Measurements from ENCODE around the gene SOX6.
"Not testable (repeated sequence)": the region's sequence is repeated elsewhere in the genome, so short reads cannot be mapped to it uniquely, and the experiment has no call there.

SOX6 gene

DNA sequence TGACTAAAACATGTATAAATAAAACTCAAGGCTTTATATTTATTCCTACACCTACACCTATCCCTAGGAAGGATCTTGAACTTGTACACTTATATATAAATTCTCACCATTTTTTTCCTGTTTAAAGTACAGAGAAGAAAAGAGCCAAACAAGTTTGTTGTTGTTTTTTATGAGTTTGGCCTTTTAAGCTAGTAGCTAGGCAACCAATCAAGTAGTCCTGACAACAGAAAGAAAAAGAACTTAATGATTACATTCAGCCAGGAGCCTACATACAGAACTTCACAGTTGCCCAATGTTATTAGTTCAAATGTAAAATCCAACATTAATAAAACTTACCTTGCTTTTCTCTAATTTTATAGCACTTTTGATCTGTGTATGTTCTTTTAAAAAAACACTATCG is 316.2 kb downstream of the SOX6 start:
- no peak for DNase-seq (ENCODE audit: low read depth in 2 of 2)

DNA sequence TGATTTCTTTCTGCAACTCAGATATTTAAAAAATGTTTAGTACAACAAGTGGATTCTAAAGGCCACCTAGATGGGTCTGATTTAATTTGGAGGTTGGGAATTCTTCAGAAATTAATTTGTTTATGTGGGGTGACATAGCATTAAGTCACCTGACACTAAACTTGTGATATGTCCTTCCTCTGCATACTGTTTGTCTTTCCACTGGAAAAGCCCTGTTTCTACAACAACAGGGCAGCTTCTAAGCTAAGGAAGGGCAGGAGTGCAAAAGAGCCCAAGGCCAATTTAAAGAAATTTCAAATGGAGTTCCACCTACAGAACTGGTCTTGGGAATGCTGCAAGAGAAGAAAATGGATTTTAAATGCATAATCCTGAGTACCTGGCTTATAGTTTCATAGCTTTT is 319.2 kb downstream of the SOX6 start:
- no peak for DNase-seq (ENCODE audit: low read depth in 2 of 2)

DNA sequence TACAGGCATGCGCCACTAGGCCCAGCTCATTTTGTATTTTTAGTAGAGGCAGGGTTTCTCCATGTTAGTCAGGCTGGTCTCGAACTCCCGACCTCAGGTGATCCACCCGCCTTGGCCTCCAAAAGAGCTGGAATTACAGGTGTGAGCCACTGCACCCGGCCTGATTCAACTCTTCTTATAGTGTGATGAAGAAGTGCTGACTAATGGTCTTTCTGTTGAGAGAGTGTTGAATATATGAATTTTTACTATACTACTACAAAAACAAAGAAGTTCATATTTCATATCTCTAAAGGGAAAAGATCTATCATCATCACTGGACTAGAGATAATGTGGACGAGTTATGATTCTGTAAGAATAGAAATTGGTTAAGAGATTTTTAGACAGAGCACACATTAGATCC is 320.1 kb downstream of the SOX6 start:
- DNase-seq (ENCODE audit: low read depth in 2 of 2), result no peak

DNA sequence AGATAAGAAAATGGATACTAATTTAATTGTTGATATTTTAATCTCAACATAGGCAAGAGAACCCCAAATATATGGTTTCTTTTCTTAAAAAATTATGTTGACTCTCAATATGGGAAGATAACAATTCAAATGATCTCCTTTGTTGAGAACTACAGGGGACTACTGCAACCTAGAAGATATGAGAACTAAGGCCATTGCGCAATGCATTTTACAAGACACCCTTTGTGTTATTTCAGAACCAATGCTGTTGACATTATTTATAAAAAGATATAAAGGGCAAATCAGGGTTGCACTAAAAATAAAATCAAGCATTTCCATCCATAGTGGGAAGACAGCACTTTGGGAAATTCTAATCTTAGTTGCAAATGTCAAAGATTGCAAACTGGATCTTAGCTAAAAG is 322.3 kb downstream of the SOX6 start:
- no peak for DNase-seq (ENCODE audit: low read depth in 2 of 2)

DNA sequence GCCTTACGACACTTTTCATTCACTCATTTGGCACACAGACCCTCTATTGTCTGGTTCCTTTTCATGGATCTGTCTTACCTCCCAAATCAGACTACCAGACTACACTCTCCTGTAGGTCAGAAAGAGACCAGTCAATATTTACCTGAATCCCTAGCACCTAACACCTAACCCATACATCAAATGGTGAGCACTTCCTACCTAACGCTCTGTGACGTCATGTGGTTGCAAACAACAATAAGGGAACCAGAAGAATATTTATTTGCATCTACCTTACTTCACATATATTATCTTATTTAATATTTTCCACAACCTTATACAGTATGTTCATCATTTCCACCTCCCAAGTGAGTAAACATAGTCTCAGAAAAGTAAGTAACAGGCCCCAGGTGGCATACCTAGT is 323.4 kb downstream of the SOX6 start:
- no peak for DNase-seq (ENCODE audit: low read depth in 2 of 2)

DNA sequence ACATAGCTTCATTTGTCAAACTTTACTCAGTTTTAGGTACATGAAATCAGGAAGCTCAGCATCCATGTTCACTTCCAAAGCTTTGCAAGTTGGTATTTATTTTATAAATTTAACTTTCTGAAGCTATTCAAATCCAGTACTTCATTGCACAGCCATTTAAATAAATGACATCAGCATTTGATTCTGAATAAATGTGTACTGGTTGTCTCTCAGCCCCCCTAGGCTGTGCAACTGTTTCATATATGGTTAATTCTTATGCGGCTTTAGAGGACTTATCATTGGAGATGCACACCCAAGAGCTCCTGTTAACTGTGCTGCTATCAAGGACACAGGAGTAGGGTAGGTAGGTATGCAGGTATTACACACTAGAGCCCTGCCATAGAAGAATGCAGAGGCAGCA is 325.1 kb downstream of the SOX6 start:
- no peak for DNase-seq (ENCODE audit: low read depth in 2 of 2)

DNA sequence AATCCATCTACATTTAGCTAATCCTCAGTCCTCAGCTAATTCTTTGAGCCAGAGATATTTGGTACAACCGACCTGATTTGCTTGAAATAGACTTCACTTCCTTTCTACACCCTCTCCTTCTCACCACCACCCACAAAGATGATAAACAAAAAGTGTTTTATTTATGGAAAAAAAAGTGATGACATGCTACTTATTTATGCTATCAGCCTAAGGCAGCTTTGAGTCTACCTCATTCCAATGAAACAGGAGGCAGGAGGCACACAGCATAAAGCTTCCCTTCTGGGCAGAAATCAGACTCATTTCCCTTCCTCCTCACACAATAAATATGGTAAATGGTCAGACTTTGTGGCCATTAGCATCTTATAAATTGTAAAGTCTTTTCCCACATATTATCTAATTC is 325.7 kb downstream of the SOX6 start:
- no peak for DNase-seq (ENCODE audit: low read depth in 2 of 2)

DNA sequence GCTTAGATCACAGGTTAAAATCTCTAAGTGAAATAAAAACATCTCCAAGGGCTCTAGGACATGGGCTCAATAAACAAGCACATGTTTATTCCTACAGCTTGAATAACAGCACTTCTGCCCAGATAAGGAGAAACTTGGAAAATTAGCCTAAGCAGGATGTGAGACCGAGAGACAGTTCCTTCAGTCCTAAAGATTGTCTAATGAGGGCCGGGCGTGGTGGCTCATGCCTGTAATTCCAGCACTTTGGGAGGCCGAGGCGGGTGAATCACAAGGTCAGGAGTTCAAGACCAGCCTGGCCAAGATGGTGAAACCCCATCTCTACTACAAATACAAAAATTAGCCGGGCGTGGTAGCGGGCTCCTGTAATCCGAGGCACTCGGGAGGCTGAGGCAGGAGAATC is 327.2 kb downstream of the SOX6 start:
- DNase-seq (ENCODE audit: low read depth in 2 of 2), result not testable (repeated sequence)

DNA sequence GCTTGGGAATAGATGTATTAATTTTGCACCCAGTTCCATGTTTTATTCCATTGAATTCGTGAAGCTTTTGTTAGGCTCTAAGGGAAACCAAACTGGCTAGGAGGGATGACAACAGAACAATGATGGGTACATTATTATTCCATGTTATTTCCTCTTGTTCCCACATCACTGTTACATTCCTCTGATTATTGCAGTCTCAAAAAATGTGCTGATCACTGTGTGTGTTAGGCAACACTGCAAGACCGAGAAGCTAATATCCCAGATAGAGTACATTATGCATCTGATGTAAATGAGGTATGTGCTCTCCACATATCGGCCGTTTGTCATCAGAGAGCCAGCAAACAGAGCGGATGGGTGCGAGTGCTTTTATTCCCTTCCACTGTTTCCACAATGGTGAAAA is 327.9 kb downstream of the SOX6 start:
- no peak for DNase-seq (ENCODE audit: low read depth in 2 of 2)

DNA sequence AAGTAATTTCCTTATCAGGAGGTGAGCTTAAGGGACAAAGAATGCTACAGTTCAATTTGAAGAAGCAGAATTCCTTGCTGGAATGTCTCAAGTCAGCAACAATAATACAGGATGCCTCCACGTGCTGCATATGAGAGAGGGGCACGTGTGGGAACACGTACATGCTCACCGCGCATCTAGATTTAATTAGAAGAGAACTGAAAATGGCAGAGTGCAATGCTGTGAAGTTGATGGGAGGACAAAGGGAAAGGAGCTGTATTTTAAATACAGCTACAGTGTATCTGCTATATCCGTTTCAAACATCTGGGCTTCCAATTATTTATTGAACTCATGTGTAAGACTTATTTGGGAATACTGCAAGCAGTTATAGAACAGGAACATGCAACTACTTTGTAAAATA is 328.7 kb downstream of the SOX6 start:
- DNase-seq (ENCODE audit: low read depth in 2 of 2), result no peak

DNA sequence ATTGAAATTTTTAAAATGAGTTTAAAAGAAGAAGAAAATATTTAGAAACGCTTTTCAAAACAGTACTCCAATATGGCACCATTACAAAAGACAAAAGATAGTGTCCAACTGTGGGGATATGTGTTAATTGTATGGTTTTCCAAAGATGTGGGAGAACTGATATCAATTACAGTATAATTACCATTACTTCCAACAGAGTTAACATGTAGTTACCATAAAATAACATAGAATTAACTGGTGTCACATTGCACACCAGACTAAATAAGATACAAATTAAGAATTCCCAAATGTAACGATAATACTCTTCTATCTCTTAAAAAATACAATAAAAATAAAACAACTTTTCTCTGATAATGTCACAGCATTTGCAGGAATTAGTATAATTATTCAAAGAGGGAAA is 329.5 kb downstream of the SOX6 start:
- DNase-seq (ENCODE audit: low read depth in 2 of 2), result no peak

DNA sequence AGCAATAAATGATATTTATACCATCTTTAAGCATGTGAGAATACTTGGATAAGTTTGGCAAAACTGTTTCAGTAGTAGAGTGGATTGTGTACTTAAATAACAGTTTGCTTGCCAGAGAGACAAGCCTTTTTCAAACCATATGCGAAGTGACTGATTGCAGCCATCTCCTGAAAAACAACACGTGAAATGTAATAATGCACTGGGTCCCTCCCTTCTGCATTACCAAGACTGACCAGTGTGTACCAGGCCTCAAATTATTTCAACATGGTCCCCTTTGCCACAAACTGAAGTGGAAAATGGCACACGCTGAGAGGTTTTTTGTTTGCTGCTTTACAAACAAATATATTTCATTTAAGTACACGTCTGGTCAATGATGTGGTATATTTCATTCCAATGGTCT is 337.4 kb downstream of the SOX6 start:
- DNase-seq (ENCODE audit: low read depth in 2 of 2), result no peak

DNA sequence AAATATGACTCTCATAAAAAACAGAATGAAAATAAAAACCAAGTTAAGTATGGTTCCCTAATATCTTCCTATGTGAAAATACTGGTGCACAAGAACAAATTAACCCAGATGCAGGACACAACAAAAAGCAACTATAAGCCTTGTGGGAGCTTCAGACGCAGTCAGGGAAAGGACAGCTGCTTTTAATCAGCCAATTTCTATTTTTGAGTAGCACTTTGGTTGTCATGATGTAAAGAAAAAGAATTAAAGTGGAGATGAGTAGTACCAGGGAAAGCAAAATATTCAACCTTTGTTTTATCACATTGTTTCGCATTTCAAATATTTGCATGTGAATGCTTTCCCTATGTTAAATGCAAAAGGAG is 339.9 kb downstream of the SOX6 start:
- DNase-seq (ENCODE audit: low read depth in 2 of 2), result no peak

DNA sequence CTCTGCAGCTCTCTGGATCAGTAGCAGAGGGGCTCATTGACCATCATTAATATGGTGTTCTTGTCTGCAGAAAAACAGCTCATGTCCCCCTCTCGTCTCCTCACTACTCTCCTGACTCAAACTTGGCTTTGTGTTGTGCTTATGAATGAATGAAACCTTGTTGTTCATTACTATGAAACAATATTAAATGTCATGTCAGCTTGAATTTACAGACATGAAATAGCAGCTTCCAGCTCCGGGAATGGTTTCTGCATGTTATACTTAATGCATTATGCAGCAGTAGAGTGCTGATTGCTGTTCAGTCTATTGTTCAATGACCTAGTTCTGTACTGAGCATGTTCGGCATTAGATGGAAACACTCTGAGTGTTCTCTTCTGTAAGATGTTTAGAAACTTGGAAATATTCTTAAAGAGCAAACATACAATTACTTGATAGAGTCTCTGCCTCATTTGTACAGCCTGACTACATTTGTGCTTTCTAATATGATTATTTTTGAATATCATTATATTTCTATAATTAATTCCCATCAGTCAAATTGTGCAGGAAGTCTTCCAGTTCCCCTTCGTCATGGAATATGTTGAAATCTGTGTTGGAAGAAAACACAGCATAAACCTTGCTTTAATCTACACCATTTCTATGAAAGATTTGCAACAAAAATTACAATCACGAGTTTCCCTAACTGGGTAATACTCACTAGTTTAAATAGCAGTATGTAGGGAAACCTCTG is 340.4 kb downstream of the SOX6 start:
- DNase-seq (ENCODE audit: low read depth in 2 of 2), result no peak

DNA sequence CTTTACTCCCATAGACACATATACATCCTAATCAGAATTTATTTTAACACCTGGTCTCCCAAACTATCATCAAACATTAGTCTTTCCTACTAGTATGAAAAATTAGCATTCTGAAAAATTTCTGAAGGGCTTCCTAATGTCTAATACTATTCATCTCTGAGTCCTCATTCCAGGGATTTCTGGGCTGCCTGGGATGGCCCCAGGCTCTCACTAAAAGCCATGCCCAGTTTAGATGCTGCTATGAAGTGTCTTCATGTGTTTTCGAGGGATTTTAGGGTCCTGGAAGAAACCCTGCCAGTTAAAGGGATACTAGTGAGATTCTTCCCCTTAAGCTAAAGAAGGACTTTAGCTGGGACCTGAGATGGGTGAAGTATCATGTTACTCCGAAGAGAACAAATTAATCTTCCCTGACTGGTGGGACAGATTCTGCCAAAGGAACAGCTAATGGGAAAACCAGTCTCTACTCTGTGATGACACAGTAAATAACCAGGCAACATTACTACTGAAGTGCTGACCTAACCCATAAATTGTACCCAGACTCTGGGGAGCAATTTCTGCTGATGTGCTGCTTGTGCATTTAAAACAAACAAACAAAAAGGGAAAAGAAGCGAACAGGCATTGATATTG is 342.6 kb downstream of the SOX6 start:
- no peak for DNase-seq (ENCODE audit: low read depth in 2 of 2)

DNA sequence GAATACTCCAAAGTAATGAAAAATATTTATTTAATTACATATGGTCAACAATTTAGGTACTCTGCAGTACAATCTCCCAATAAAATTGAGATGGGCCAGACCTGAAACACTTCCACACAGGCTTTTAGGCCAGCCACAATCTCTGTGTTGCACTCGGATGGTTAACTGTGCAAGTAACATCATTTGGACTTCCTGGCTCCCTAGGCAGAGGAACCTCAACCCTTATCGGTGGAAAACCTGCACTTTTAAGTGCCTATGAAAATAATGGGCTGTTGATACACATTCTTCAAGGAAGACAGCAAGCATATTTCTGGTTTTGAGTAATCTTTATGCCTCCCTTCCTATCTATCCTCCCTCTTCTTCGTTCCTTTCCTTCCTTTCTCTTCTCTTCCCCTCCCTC is 343.1 kb downstream of the SOX6 start:
- DNase-seq (ENCODE audit: low read depth in 2 of 2), result no peak

DNA sequence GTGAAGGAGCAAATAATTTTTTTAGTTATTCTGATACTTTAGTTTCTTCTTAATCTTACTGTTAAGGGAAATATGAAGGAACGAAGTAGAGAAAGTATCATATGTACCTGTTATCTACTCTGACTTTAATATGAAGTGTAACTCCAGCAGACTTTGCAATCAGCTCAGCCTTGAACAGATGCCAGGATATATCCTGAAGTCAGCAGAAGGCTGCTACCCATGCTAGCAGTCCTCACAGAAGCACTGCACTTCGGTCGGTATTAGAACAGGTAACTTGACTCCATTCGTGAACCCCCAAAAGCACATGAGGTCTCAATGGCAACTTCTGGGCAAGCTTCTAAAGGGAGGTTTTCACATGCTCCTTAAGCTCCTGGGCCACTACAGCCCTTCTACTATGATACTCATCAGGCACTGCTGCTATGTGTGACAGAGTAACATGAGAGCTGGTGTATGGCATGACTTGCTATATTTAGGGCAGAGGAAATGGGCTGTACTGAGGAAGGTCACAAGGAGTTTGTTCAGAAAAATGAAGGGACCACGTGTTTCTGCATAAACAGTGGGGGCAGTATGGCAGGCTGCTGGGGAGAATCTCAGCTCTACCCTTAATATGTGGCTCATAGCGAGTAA is 344.1 kb downstream of the SOX6 start:
- no peak for DNase-seq (ENCODE audit: low read depth in 2 of 2)

DNA sequence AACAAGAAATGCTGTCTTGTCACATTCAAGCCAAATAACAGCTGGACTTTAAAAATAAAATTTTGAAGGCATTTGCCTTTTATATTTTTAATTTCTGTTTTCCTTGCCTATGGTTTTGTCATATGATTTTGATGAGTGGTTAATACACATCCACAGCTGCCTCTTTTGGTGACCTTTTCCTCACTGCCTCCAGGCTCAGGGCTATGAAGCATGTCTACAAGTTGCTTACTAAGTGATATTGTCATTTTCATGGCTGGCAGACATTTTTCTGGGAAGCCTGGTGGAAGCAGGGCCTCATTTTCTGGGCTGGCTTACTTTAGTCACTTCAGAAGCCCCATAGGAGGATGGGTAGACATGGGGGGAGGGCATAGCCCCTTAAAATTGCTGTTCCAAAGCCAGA is 344.9 kb downstream of the SOX6 start:
- DNase-seq (ENCODE audit: low read depth in 2 of 2), result no peak

DNA sequence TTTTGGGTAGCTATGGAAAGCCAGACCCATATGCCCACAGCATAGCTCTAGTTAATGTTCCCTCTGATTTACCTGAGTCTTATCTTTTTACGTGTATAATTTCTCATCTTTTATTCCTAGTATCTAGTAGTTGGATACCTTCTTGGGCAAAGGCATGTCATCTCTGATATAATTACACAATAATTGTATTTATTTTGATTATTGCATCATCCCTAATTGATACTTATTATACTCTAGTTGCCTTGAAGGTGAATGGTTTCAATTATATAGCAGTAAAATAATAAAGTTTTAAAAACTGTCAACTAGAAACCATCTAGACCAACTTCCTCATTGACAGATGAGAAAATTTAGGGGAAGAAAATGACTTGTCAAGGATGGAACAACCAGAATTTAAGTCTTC is 347.3 kb downstream of the SOX6 start:
- DNase-seq (ENCODE audit: low read depth in 2 of 2), result no peak

DNA sequence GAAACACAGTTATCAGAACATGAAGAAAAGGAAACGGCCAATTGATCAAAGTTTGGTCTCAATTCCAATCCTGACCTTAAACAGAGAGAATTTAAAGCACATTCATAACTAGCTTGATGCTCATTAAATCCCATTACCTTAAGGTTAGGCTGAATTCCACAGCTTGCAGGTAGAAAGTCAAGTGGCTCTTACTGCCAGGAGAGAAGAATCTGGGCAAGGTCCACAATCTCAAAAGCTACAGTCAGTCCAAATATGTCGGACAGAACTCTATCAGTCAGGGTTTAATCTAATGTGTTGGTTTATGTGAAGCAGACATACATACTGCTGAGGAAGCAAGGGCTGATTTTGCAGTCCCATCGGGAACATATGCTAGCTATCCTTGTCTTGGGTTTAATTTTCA is 348.8 kb downstream of the SOX6 start:
- no peak for DNase-seq (ENCODE audit: low read depth in 2 of 2)

DNA sequence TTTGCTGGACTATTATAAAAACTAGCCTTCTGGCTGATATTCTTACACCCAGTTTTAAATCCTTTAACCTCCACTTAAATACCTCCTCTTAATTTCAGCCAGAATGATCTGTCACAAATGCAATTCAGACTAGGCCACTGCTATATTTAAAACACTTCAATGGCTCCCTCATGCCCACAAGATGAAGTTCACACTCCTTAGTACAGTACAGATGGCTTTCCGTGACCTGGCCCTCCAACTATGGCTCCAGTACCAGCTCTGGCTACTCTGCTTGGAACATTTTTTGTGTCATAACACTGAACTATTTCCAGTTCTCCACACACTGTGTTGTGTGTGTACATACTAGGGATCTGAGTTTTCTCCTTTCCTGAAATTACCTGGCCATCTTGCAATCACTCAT is 353.4 kb downstream of the SOX6 start:
- DNase-seq (ENCODE audit: low read depth in 2 of 2), result no peak

DNA sequence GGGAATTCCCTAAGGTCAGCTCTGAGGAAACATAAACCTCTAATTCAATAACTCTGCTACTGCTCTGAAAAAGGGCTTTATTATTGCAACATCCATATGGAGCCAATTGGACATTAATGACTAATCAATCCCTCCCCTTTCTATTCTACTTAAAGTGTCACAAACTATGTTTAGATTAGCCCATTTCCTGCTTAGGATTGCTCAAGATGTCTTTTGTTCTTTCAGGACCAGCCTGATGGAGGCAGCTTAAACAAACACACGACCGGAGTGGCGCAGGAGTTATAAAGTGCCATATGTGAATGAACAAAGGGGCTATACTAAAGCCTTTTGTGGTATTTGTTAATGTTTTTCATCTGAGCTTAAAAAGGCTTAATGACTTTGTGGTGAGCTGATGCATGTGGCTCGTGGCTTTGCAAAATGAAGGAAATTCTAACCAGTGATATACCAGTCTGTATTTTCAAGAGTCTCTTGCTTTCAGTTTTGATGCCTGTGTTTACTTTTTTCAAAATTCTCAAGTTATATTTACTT is 354.4 kb downstream of the SOX6 start:
- no peak for DNase-seq (ENCODE audit: low read depth in 2 of 2)

DNA sequence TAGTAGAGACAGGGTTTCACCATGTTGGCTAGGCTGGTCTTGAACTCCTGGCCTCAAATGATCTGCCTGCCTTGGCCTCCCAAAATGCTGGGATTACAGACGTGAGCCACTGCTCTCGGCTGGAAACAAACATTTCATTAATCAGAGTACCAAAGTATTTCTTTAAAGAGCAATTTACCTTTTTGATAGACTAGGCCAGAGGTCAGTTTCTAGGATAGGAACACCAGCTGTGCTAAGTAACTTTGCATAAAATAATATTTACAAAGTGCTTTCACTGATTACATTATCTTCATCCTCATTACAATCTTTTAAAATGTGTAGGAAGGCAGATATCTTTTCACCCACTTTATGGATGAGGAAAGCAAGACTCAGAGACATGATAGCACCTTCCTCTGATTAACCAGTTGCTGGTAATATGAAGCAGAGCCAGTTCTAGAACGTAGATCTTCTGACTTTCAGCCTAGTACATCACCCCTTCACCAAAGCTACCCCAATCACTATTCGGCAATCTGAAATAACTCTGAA is 355.2 kb downstream of the SOX6 start:
- DNase-seq (ENCODE audit: low read depth in 2 of 2), result no peak
